Spleen (tissue), 7 donors: Measurements from ENCODE around the gene LSM14B.

Source experiments
- POLR2A ChIP-seq, 3 donors: fragments of 450-650 bp; IDR thresholded peaks; one replicate each; pipeline ENCODE4 v1.5.1; 2017; ENCODE audit warnings: antibody characterized with exemption in 3 of 3, mild to moderate bottlenecking in 1 of 3
- TF ChIP-seq, protein P1 (sequence below), 11 experiments: fragments of 200-600 bp in 7 of 11; fragments of 450-650 bp in 4 of 11; sonication (generic) in 4 of 11; IDR thresholded peaks in 8 of 11; conservative IDR thresholded peaks in 3 of 11; 1 replicate in 7 of 11; 2 replicates in 4 of 11; pipeline versions ENCODE4 v1.4.0 to v1.8.0; 2016 to 2021; ENCODE audit warnings: antibody characterized with exemption in 11 of 11, inconsistent platforms in 4 of 11, mild to moderate bottlenecking in 1 of 11
- donor health status: DM: no; HTN: no; CAD: no; lungs with moderate emphysema.
- donor health status: DM: no; HTN: no; CAD: no.
- donor health status: DM: no; HTN: no; CAD: no.

DNA sequence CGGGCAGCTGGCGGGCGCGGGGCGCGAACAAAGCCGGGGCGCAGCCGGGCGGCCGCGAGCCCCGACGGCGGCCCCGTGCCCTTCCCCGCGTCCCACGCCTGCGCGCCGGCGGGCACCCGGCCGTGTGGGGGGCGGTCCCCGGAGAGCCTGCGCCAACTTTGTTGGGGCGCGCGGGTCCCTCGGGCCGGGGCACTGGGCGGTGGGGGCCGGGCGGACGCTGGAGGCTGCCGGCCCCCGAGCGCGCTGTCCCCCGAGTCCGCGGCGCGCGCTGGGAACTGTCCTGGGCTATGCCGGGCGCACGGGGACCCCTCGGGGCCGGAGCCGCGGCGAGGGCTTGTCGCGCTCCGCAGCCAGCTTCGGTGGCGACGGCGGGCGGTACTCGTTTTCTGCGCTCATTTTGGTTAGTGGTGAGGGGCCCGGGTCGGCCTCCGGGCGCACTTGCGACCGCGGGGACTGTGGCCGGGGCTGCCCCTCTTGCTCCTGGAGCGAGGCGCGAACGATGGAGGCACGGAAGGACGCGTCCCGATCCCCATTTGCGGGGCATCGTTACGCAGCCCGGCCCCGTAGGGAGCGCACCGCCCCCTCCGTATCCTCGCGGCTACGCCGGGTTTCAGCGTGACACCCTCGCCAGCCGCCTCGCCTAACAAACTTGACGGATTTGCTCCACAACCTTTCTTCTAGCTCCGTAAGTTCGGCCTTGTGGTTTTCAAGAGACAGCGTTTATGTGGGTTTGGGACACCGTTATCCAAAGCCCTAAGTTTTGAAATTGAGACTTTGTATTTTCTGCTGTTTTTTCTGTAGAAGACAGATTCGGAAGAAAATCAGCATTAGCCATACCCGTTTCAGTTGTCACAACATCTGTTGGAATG, 21.9 kb downstream of the LSM14B start:
- TF ChIP-seq, protein P1, sequence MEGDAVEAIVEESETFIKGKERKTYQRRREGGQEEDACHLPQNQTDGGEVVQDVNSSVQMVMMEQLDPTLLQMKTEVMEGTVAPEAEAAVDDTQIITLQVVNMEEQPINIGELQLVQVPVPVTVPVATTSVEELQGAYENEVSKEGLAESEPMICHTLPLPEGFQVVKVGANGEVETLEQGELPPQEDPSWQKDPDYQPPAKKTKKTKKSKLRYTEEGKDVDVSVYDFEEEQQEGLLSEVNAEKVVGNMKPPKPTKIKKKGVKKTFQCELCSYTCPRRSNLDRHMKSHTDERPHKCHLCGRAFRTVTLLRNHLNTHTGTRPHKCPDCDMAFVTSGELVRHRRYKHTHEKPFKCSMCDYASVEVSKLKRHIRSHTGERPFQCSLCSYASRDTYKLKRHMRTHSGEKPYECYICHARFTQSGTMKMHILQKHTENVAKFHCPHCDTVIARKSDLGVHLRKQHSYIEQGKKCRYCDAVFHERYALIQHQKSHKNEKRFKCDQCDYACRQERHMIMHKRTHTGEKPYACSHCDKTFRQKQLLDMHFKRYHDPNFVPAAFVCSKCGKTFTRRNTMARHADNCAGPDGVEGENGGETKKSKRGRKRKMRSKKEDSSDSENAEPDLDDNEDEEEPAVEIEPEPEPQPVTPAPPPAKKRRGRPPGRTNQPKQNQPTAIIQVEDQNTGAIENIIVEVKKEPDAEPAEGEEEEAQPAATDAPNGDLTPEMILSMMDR (IDR thresholded peaks at IDR 0.05 in 8 of 11, conservative IDR thresholded peaks at IDR 0.05 in 3 of 11): no peak
- no peak for TF ChIP-seq POLR2A (IDR thresholded peaks at IDR 0.05)
